HepG2 (cell line): ENCODE data around the gene HSD3B7. TPM values are rescaled to one million over a fixed set of nuclear protein-coding genes. Genes with fewer than 3 reads are reported as not detected.

ENCODE experiments used
- ADNP ChIP-seq: sonication (generic); formaldehyde crosslinking; IDR thresholded peaks from 2 replicates; pipeline ENCODE4 v1.4.0; 2020; ENCODE audit warnings: missing genetic modification reagents
- CHD2 ChIP-seq: IDR thresholded peaks from 2 replicates; pipeline ENCODE4 v1.6.1; 2011; ENCODE audit warnings: low read depth, low read length, improper control_type of control experiment
- FOSL2 ChIP-seq: sonication (generic); formaldehyde crosslinking; IDR thresholded peaks from 2 replicates; pipeline ENCODE4 v1.4.0; 2020; ENCODE audit warnings: missing genetic modification reagents
- FOXK1 ChIP-seq: sonication (generic); formaldehyde crosslinking; IDR thresholded peaks from 2 replicates; pipeline ENCODE4 v1.4.0; 2020; ENCODE audit warnings: low read depth, missing genetic modification reagents, borderline replicate concordance
- FOXO4 ChIP-seq: sonication (generic); formaldehyde crosslinking; conservative IDR thresholded peaks from 2 replicates; pipeline ENCODE4 v1.8.1; 2023; ENCODE audit warnings: missing genetic modification reagents
- GABPB1 ChIP-seq: IDR thresholded peaks from 2 replicates; pipeline ENCODE4 v1.6.1; 2016; ENCODE audit warnings: mild to moderate bottlenecking, missing genetic modification reagents, moderate library complexity, missing compliant biosample characterization
- KMT2A ChIP-seq: sonication (generic); formaldehyde crosslinking; IDR thresholded peaks from 2 replicates; pipeline ENCODE4 v1.4.0; 2020; ENCODE audit warnings: missing genetic modification reagents
- MED1 ChIP-seq: sonication (generic); formaldehyde crosslinking; IDR thresholded peaks from 2 replicates; pipeline ENCODE4 v1.4.0; 2020; ENCODE audit warnings: missing genetic modification reagents
- MTA3 ChIP-seq: sonication (generic); formaldehyde crosslinking; IDR thresholded peaks from 2 replicates; pipeline ENCODE4 v1.4.0; 2020; ENCODE audit warnings: missing genetic modification reagents
- MXD1 ChIP-seq: sonication (generic); formaldehyde crosslinking; IDR thresholded peaks from 2 replicates; pipeline ENCODE4 v1.4.0; 2020; ENCODE audit warnings: mild to moderate bottlenecking, missing genetic modification reagents
- PITX1 ChIP-seq: sonication (generic); formaldehyde crosslinking; IDR thresholded peaks from 2 replicates; pipeline ENCODE4 v1.5.1; 2020; ENCODE audit warnings: mild to moderate bottlenecking, missing genetic modification reagents
- PTBP1 ChIP-seq: fragments of 200-400 bp; formaldehyde crosslinking; IDR thresholded peaks from 2 replicates; pipeline ENCODE4 v1.6.1; 2018; ENCODE audit warnings: low read length, low read depth; ENCODE audit not compliant: poor library complexity, severe bottlenecking
- SPEN ChIP-seq: sonication (generic); formaldehyde crosslinking; IDR thresholded peaks from 2 replicates; pipeline ENCODE4 v1.5.1; 2020; ENCODE audit warnings: low read depth, mild to moderate bottlenecking, missing genetic modification reagents
- SSRP1 ChIP-seq: IDR thresholded peaks from 2 replicates; pipeline ENCODE4 v1.6.1; 2016; ENCODE audit warnings: control low read depth
- TOPORS ChIP-seq: sonication (generic); formaldehyde crosslinking; IDR thresholded peaks from 2 replicates; pipeline ENCODE4 v1.8.0; 2023; ENCODE audit warnings: mild to moderate bottlenecking, missing genetic modification reagents
- TSC22D2 ChIP-seq: sonication (generic); formaldehyde crosslinking; IDR thresholded peaks from 2 replicates; pipeline ENCODE4 v1.5.1; 2020; ENCODE audit warnings: missing genetic modification reagents, mild to moderate bottlenecking, borderline replicate concordance
- ZNF205 ChIP-seq: IDR thresholded peaks from 2 replicates; pipeline ENCODE4 v1.6.1; 2018; ENCODE audit warnings: missing biosample characterization, missing genetic modification reagents
- ZNF24 ChIP-seq: fragments of 450-650 bp; IDR thresholded peaks from 2 replicates; pipeline ENCODE4 v1.6.1; 2017; ENCODE audit warnings: antibody characterized with exemption, mild to moderate bottlenecking
- ZNF263 ChIP-seq: sonication (generic); formaldehyde crosslinking; IDR thresholded peaks from 2 replicates; pipeline ENCODE4 v1.4.0; 2020; ENCODE audit warnings: missing genetic modification reagents
- ZNF335 ChIP-seq: sonication (generic); formaldehyde crosslinking; IDR thresholded peaks from 2 replicates; pipeline ENCODE4 v1.4.0; 2020; ENCODE audit warnings: missing genetic modification reagents
- ZNF354B ChIP-seq: sonication (generic); formaldehyde crosslinking; IDR thresholded peaks from 2 replicates; pipeline ENCODE4 v1.8.0; 2022; ENCODE audit warnings: mild to moderate bottlenecking, missing genetic modification reagents
- ZNF503 ChIP-seq: sonication (generic); formaldehyde crosslinking; IDR thresholded peaks from 2 replicates; pipeline ENCODE4 v1.4.0; 2020; ENCODE audit warnings: missing genetic modification reagents
- ZNF749 ChIP-seq: sonication (generic); formaldehyde crosslinking; IDR thresholded peaks from 2 replicates; pipeline ENCODE4 v1.8.0; 2022; ENCODE audit warnings: mild to moderate bottlenecking, missing genetic modification reagents, moderate library complexity, borderline replicate concordance
- ZNF768 ChIP-seq: sonication (generic); formaldehyde crosslinking; IDR thresholded peaks from 2 replicates; pipeline ENCODE4 v1.4.0; 2020; ENCODE audit warnings: missing genetic modification reagents
- ZNF816 ChIP-seq: sonication (generic); formaldehyde crosslinking; IDR thresholded peaks from 2 replicates; pipeline ENCODE4 v1.8.0; 2022; ENCODE audit warnings: missing genetic modification reagents, mild to moderate bottlenecking, borderline replicate concordance
- ZNF883 ChIP-seq: sonication (generic); formaldehyde crosslinking; IDR thresholded peaks from 2 replicates; pipeline ENCODE4 v1.5.1; 2020; ENCODE audit warnings: mild to moderate bottlenecking, missing genetic modification reagents; ENCODE audit errors: not compliant biosample characterization
- polyA plus RNA-seq, 8 experiments: library from polyadenylated mRNA; depleted of rRNA in 3 of 8; stranded (reverse) in 7 of 8; unstranded in 1 of 8; fragments of >200 nt; fragmentation: Illumina TruSeq in 4 of 8; extraction: Trizol in 4 of 8; gene quantifications; 2 replicates each; pipeline versions ENCODE4 v1.2.1 to v1.2.3, GENCODE V29; 2011 to 2016; ENCODE audit warnings: low read depth in 4 of 8, missing spikeins in 1 of 8, mixed read lengths in 1 of 8; ENCODE audit not compliant: insufficient read depth in 1 of 8
- total RNA-seq, 5 experiments: library from RNA; depleted of rRNA; stranded (reverse); fragments of >200 nt; fragmentation: Illumina TruSeq; extraction: Trizol; gene quantifications; 2 replicates each; pipeline ENCODE4 v1.2.3, GENCODE V29; 2016; ENCODE audit warnings: low read depth in 1 of 5

Gene HSD3B7
- total and polyA plus RNA-seq, 2 of the 13 experiments (the other 11 are each of a cell fraction or from before 2014, with no cell fraction given), result 32.9 to 69.7 TPM

GRCh38 chr16:30941600-30942425 lies 43.2 kb upstream of the HSD3B7 start (continued):
- TF ChIP-seq ZNF503 (CRISPR knock-in tag) (no peak), ADNP (CRISPR knock-in tag) (no peak), ZNF768 (CRISPR knock-in tag) (peak; percentile 57; the same call in 1 of the 2 replicates), SPEN (CRISPR knock-in tag) (peak; percentile 54; the same call in 1 of the 2 replicates), ZNF749 (CRISPR knock-in tag) (no peak), CHD2 (no peak), ZNF816 (no peak), FOXK1 (CRISPR knock-in tag) (no peak), ZNF263 (CRISPR knock-in tag) (no peak), ZNF354B (no peak), TOPORS (CRISPR knock-in tag) (no peak), SSRP1 (peak; percentile 87; the same call in 1 of the 2 replicates), GABPB1 (CRISPR knock-in tag) (peak; percentile 88), PITX1 (CRISPR knock-in tag) (0 out of 2 replicates have a peak, but pooled peaks have one; percentile 27), TSC22D2 (no peak), ZNF335 (CRISPR knock-in tag) (no peak), KMT2A (CRISPR knock-in tag) (no peak), MTA3 (CRISPR knock-in tag) (no peak), ZNF205 (CRISPR knock-in tag) (no peak), ZNF24 (no peak), FOXO4 (CRISPR knock-in tag) (no peak), ZNF883 (CRISPR knock-in tag) (peak; percentile 40), PTBP1 (no peak), FOSL2 (CRISPR knock-in tag) (peak; percentile 51), MXD1 (CRISPR knock-in tag) (0 out of 2 replicates have a peak, but pooled peaks have one; percentile 72), MED1 (CRISPR knock-in tag) (peak; percentile 46; the same call in 1 of the 2 replicates)
